H9 (cell line): ENCODE measurements around the gene CMTM8. TPM values are rescaled to one million over a fixed set of nuclear protein-coding genes. Genes with fewer than 3 reads are reported as not detected.

ENCODE experiments used
- DNase-seq: peaks from one replicate; pipeline ENCODE4 v3.0.0-alpha.2; 2017
- H2AFZ ChIP-seq: one replicate; pipeline ENCODE4 v1.6.1; 2013; ENCODE audit warnings: mild to moderate bottlenecking, low read length, control low read depth, moderate library complexity
- H2AK5ac ChIP-seq: 2 replicates; pipeline ENCODE4 v1.6.1; 2013; ENCODE audit warnings: low read length, control low read depth, mixed read lengths; ENCODE audit not compliant: insufficient read length
- H2BK120ac ChIP-seq: one replicate; pipeline ENCODE4 v1.6.1; 2013; ENCODE audit warnings: low read depth, mild to moderate bottlenecking, low read length, control low read depth, inconsistent platforms; ENCODE audit not compliant: poor library complexity, severe bottlenecking
- H2BK12ac ChIP-seq: 2 replicates; pipeline ENCODE4 v1.6.1; 2013; ENCODE audit warnings: low read length, control low read depth, mixed read lengths, low read depth; ENCODE audit not compliant: insufficient read length
- H2BK15ac ChIP-seq: 2 replicates; pipeline ENCODE4 v1.6.1; 2013; ENCODE audit warnings: low read depth, low read length, control low read depth
- H2BK20ac ChIP-seq: one replicate; pipeline ENCODE4 v1.6.1; 2013; ENCODE audit warnings: low read depth, mild to moderate bottlenecking, low read length, control low read depth, inconsistent platforms; ENCODE audit not compliant: poor library complexity, severe bottlenecking
- H2BK5ac ChIP-seq: 2 replicates; pipeline ENCODE4 v1.6.1; 2013; ENCODE audit warnings: low read length, control low read depth, mixed read lengths; ENCODE audit not compliant: insufficient read length
- H3K14ac ChIP-seq: 2 replicates; pipeline ENCODE4 v1.6.1; 2013; ENCODE audit warnings: low read length, control low read depth; ENCODE audit not compliant: insufficient read depth
- H3K18ac ChIP-seq: 2 replicates; pipeline ENCODE4 v1.6.1; 2013; ENCODE audit warnings: low read depth, mild to moderate bottlenecking, mixed read lengths, low read length, control low read depth; ENCODE audit not compliant: insufficient read length
- H3K23ac ChIP-seq: 2 replicates; pipeline ENCODE4 v1.6.1; 2013; ENCODE audit warnings: low read length, control low read depth, mixed read lengths, low read depth; ENCODE audit not compliant: insufficient read length
- H3K23me2 ChIP-seq: 2 replicates; pipeline ENCODE4 v1.6.1; 2013; ENCODE audit warnings: low read depth, mild to moderate bottlenecking, mixed read lengths, low read length, control low read depth; ENCODE audit not compliant: insufficient read length, poor library complexity, severe bottlenecking
- H3K27ac ChIP-seq: 2 replicates; pipeline ENCODE4 v1.5.1; 2013; ENCODE audit warnings: low read length, control low read depth, mixed read lengths, low read depth; ENCODE audit not compliant: insufficient read length
- H3K27me3 ChIP-seq: 2 replicates; pipeline ENCODE4 v1.6.1; 2013; ENCODE audit warnings: low read length, control low read depth, inconsistent platforms; ENCODE audit not compliant: insufficient read depth
- H3K4ac ChIP-seq: 2 replicates; pipeline ENCODE4 v1.6.1; 2013; ENCODE audit warnings: low read depth, mild to moderate bottlenecking, control low read depth, inconsistent platforms, low read length, moderate library complexity
- H3K4me1 ChIP-seq: 2 replicates; pipeline ENCODE4 v1.6.1; 2013; ENCODE audit warnings: low read length, control low read depth, inconsistent platforms; ENCODE audit not compliant: insufficient read depth
- H3K4me2 ChIP-seq: 2 replicates; pipeline ENCODE4 v1.6.1; 2013; ENCODE audit warnings: low read length, control low read depth, mixed read lengths; ENCODE audit not compliant: insufficient read length, insufficient read depth
- H3K56ac ChIP-seq: 2 replicates; pipeline ENCODE4 v1.6.1; 2013; ENCODE audit warnings: low read depth, mild to moderate bottlenecking, mixed read lengths, low read length, control low read depth; ENCODE audit not compliant: insufficient read length
- H3K79me1 ChIP-seq: 2 replicates; pipeline ENCODE4 v1.6.1; 2013; ENCODE audit warnings: low read depth, mild to moderate bottlenecking, moderate library complexity, low read length, control low read depth, inconsistent platforms; ENCODE audit not compliant: insufficient read depth, poor library complexity, severe bottlenecking
- H3K79me2 ChIP-seq: 2 replicates; pipeline ENCODE4 v1.6.1; 2013; ENCODE audit warnings: low read length, control low read depth, inconsistent platforms; ENCODE audit not compliant: insufficient read depth
- H3K9ac ChIP-seq: 2 replicates; pipeline ENCODE4 v1.6.1; 2013; ENCODE audit warnings: low read length, control low read depth, mixed read lengths; ENCODE audit not compliant: insufficient read length; ENCODE audit errors: extremely low read depth
- H3K9me3 ChIP-seq: one replicate; pipeline ENCODE4 v1.6.1; 2013; ENCODE audit warnings: low read depth, low read length, inconsistent platforms; ENCODE audit not compliant: control insufficient read depth
- H3T11ph ChIP-seq: one replicate; pipeline ENCODE4 v1.6.1; 2013; ENCODE audit warnings: mild to moderate bottlenecking, low read length, control low read depth, inconsistent platforms
- H4K20me1 ChIP-seq: one replicate; pipeline ENCODE4 v1.6.1; 2013; ENCODE audit not compliant: control insufficient read depth, insufficient read length, insufficient read depth
- H4K5ac ChIP-seq: 2 replicates; pipeline ENCODE4 v1.6.1; 2013; ENCODE audit warnings: low read depth, mild to moderate bottlenecking, mixed read lengths, low read length, control low read depth; ENCODE audit not compliant: insufficient read length
- H4K8ac ChIP-seq: replicated peaks from 2 replicates; pipeline ENCODE4 v1.6.1; 2013; ENCODE audit warnings: low read length, control low read depth, mixed read lengths, low read depth; ENCODE audit not compliant: insufficient read length
- H4K91ac ChIP-seq: 2 replicates; pipeline ENCODE4 v1.6.1; 2013; ENCODE audit warnings: low read depth, mild to moderate bottlenecking, moderate library complexity, mixed read lengths, low read length, control low read depth; ENCODE audit not compliant: insufficient read length
- H3K27ac Mint-ChIP-seq, 3 experiments: 2 replicates in 2 of 3; 3 replicates in 1 of 3; pipeline ENCODE4 v1.8.0; 2020 to 2021; ENCODE audit warnings: mixed read lengths in 3 of 3, mild to moderate bottlenecking in 1 of 3, moderate library complexity in 1 of 3
- H3K27me3 Mint-ChIP-seq: 2 replicates; pipeline ENCODE4 v1.8.0; 2021; ENCODE audit warnings: low read depth, mild to moderate bottlenecking, moderate library complexity, mixed read lengths
- H3K36me3 Mint-ChIP-seq, 3 experiments: 2 replicates in 2 of 3; 3 replicates in 1 of 3; pipeline ENCODE4 v1.8.0; 2020 to 2021; ENCODE audit warnings: low read depth in 3 of 3, mixed read lengths in 3 of 3; ENCODE audit not compliant: insufficient read depth in 1 of 3
- H3K4me1 Mint-ChIP-seq, 2 experiments: 2 replicates each; pipeline ENCODE4 v1.8.0; 2020; ENCODE audit warnings: mixed read lengths in 2 of 2
- H3K4me3 Mint-ChIP-seq, 2 experiments: 2 replicates in 1 of 2; 3 replicates in 1 of 2; pipeline ENCODE4 v1.8.0; 2020 to 2021; ENCODE audit warnings: mild to moderate bottlenecking in 2 of 2, mixed read lengths in 2 of 2, moderate library complexity in 1 of 2
- H3K9me3 Mint-ChIP-seq, 2 experiments: 2 replicates in 1 of 2; 3 replicates in 1 of 2; pipeline ENCODE4 v1.8.0; 2020; ENCODE audit warnings: mild to moderate bottlenecking in 2 of 2, mixed read lengths in 2 of 2, moderate library complexity in 1 of 2
- CTCF ChIP-seq: fragments of 200-600 bp; sonication (generic); conservative IDR thresholded peaks from 3 replicates; pipeline ENCODE4 v1.8.0; 2021; ENCODE audit warnings: antibody characterized with exemption, mild to moderate bottlenecking
- WGBS: extraction: QIAGEN DNeasy Blood & Tissue Kit; methylation state at CpG from one replicate; pipeline ENCODE4 v1.1.7; 2013; ENCODE audit warnings: missing lambda C conversion rate, low lambda C conversion rate, mixed read lengths; ENCODE audit not compliant: insufficient read length; ENCODE audit errors: extremely low coverage; 5-methylcytosine and 5-hydroxymethylcytosine counted together
- total RNA-seq: library from RNA; stranded (reverse); gene quantifications from 2 replicates; pipeline ENCODE4 v1.2.1, GENCODE V29; 2021

Gene CMTM8
- total RNA-seq, 1 experiment from 2014 or later: 4.0 TPM

- H3K4me1 Mint-ChIP-seq: peaks cover 3 to 7% of the 10 kb centered on the region in 2 experiments; a peak in 3 of 4 replicates
- no peaks in the 10 kb centered on the region for H3K79me2 ChIP-seq
Observed at GRCh38 chr3:32373276-32373675, 134.8 kb downstream of the CMTM8 start.

More at GRCh38 chr3:32373276-32373675, 134.8 kb downstream of the CMTM8 start:
- TF ChIP-seq CTCF: no peak
- no peak overlapping the region for H3K18ac ChIP-seq
- H3K4me2 ChIP-seq: no peak overlapping the region
- H3K27ac ChIP-seq: no peak overlapping the region
- no peak overlapping the region for H2BK120ac ChIP-seq
- Mint-ChIP-seq H3K4me3 (no peak overlapping the region), H3K27ac (no peak overlapping the region), H3K9me3 (no peaks in the 10 kb centered on the region), H3K27me3 (no peaks in the 10 kb centered on the region), H3K36me3 (no peaks in the 10 kb centered on the region)
- no peak overlapping the region for H2BK20ac ChIP-seq
- H2BK15ac ChIP-seq: no peak overlapping the region
- WGBS: 100% methylated on average over 1 of the region's 5 CpGs
- no peaks in the 10 kb centered on the region for H3K79me1 ChIP-seq
- no peak overlapping the region for H3K9ac ChIP-seq
- no peak overlapping the region for H3K56ac ChIP-seq
- H3K23ac ChIP-seq: no peak overlapping the region
- H4K8ac ChIP-seq: no peak overlapping the region
- no peak overlapping the region for H2AK5ac ChIP-seq
- H2AFZ ChIP-seq: no peak overlapping the region
- H3K23me2 ChIP-seq: no peaks in the 10 kb centered on the region
- H3K27me3 ChIP-seq: no peaks in the 10 kb centered on the region
- no peak overlapping the region for H4K5ac ChIP-seq
- no peak overlapping the region for H4K91ac ChIP-seq
- H3K9me3 ChIP-seq: no peaks in the 10 kb centered on the region
- no peaks in the 10 kb centered on the region for H4K20me1 ChIP-seq
- DNase-seq: no peak
- no peak overlapping the region for H2BK12ac ChIP-seq
- H3K14ac ChIP-seq: no peak overlapping the region
- H2BK5ac ChIP-seq: no peak overlapping the region
- no peaks in the 10 kb centered on the region; the same call in 1 of the 2 replicates for H3K4me1 ChIP-seq
- H3K4ac ChIP-seq: no peak overlapping the region
- no peak overlapping the region for H3T11ph ChIP-seq
